ENCODE data around the gene STX17. TPM values are rescaled to one million over a fixed set of nuclear protein-coding genes. Genes with fewer than 3 reads are reported as not detected.
A peak's percentile ranks its signal among the peaks of the same experiment; 100 is the strongest.
"Not testable (repeated sequence)": the region's sequence is repeated elsewhere in the genome, so short reads cannot be mapped to it uniquely, and the experiment has no call there.

Gene STX17
- total RNA-seq (10 to 100 TPM; 20.9 to 27.9 (median 22.1) TPM), polyA plus RNA-seq (1 to 10 TPM; 4.0 to 7.3 TPM)

DNA sequence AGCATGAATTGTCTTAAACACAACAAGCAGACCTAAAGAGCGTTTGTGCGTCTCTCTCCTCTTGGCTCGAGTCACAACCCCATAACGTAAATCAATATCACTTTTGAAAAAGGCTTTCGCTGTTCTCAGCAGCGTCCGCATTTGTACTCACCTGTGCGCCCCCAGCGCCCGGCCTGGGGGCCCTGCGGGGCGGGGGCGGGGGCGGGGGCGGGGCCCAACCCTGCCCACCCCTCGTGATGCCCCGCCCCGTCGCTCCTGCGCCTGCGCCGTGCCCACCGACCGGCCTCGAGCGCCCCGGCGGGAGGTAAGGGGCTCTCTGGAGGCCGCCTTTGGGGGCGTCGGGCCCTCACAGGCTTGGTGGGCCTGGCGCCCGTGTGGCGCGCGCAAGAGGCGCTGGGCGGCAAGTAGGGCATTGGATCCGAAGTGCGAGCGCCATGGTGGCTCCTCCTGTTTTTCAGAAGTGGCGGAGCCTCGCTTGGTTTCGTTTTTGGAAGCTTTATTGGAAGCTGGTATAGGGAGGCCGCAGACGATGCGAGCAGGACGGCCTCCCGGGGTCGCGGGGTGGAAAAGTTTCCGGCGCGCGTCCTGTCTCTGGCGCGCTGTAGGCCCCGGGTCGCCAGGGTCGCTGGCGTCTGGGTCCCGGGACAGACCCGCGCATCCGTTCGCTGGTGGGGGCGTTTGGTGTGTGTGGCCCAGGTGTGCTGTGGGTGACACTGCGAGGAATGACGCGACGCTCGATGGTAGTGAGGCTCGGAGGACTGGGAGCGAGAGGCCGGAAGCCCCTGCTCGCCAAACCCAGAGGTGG, at the start of gene STX17:
TSS of gene STX17 (plus strand) at position 252 of the 805 bp plus-strand sequence. CDS start 8,586 bp downstream, outside the sequence.
- no peak for FAIRE-seq
- DNase-seq: peak; percentile 67 to 94 (median 82)
- H3K27me3 ChIP-seq: no peaks in the 10 kb centered on the region
- intact Hi-C loops (cut with DNase I): loop anchor here in 1 of 3 donors (10.0 kb wide), 1 partner anchor 58 kb away; no protein-coding TSS in a partner anchor
- no peak for TF ChIP-seq CTCF (IDR thresholded peaks at IDR 0.05)
- peak; percentile 94 to 98 (median 95) for ATAC-seq
- peak within 1 kb of the TSS; percentile 81 to 92 (median 88) for H3K4me3 ChIP-seq
- H3K27ac ChIP-seq: peak within 1 kb of the TSS; percentile 97 to 99 (median 98)
- H3K4me1 ChIP-seq: peaks cover 6 to 13% (median 6%) of the 10 kb centered on the region in 3 donors
- no peaks in the 10 kb centered on the region for H3K9me3 ChIP-seq
- H3K36me3 ChIP-seq: no peaks in the 10 kb centered on the region
- WGBS, 2 donors: 0 to 1% methylated on average over 73 to 76 of the region's 76 CpGs

- DNase-seq; H3K4me1 ChIP-seq; FAIRE-seq; H3K9me3 ChIP-seq; H3K27me3 ChIP-seq; ATAC-seq; intact Hi-C loops (cut with DNase I); H3K36me3 ChIP-seq; H3K4me3 ChIP-seq; H3K27ac ChIP-seq: not testable (repeated sequence)
- 96 to 99% methylated on average over 3 of the region's 3 CpGs for WGBS, 2 donors
Measured at GRCh38 chr9:99857576-99857975, 48.9 kb upstream of the STX17 start.

DNA sequence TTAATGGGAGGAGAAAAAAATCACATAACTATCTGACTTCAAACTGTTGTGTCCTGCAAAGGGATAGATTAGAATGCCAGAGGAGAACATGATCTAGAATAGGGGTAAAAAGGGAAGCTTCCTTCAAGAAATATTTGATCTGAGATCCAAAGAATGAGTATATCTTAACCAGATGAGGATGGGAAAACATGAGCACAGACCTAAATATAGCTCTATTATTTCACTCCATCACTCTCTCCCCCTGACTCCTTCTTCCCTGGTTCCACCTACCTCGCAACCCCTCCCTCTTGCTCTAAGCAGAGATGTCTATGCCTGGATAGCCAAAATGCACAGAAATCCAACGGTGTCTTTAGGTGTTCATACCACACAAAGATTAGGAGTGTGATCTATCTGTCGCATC, 48.4 kb upstream of the STX17 start:
- H3K36me3 ChIP-seq: no peaks in the 10 kb centered on the region
- TF ChIP-seq CTCF (IDR thresholded peaks at IDR 0.05): no peak
- intact Hi-C loops (cut with DNase I): no loop called here
- no peaks in the 10 kb centered on the region for H3K9me3 ChIP-seq
- H3K4me3 ChIP-seq: no peak overlapping the region
- FAIRE-seq (no peak), ATAC-seq (no peak), DNase-seq (no peak)
- no peaks in the 10 kb centered on the region for H3K27me3 ChIP-seq
- 81 to 92% methylated on average over 3 of the region's 3 CpGs for WGBS, 2 donors
- no peak overlapping the region for H3K27ac ChIP-seq
- H3K4me1 ChIP-seq: no peaks in the 10 kb centered on the region

DNA sequence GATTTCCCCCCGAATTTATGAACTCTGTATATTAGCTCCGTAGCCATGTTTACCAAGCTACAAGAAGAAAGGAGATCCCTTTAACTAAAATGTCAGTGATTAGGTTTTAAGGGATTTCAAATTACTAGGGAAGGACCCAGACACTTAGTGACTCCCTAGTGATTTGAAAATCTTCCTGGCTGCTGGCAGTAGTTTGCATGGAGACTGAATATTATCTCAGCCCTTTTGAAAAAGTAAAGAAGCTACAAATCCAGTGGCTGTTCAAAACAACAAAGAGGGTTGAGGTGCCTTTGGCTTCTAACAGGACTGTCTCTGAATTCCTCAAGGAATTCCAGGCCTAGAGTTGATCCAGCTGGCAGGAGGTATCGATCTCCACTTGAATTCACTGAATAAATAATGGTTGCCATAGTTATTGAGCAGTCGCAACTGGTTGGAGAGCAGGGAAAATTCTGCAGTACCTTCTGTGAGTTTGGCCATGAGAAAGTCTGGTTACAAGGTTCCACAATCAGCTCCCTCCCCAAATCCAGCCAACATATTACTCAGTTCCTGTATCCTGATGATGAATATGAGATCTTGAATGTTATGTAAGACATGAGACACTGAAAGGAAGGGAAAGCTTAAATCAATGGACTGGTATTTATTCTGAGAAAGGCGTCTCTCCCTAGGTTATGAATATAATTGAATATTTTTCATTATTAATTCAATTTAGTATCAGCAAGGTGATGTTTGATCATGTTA, 47.0 kb upstream of the STX17 start:
- Histone ChIP-seq H3K36me3 (no peaks in the 10 kb centered on the region), H3K4me3 (no peak overlapping the region), H3K27me3 (no peaks in the 10 kb centered on the region), H3K27ac (no peak overlapping the region), H3K4me1 (no peaks in the 10 kb centered on the region), H3K9me3 (no peaks in the 10 kb centered on the region)
- ATAC-seq: peak in 1 of 4 donors; percentile 69
- no peak for DNase-seq
- 51 to 56% methylated on average over 5 of the region's 5 CpGs for WGBS, 2 donors
- no peak for FAIRE-seq
- no peak for TF ChIP-seq CTCF (IDR thresholded peaks at IDR 0.05)
- intact Hi-C loops (cut with DNase I): no loop called here

GRCh38 chr9:99860266-99860665, 46.2 kb upstream of the STX17 start:
- FAIRE-seq (peak; percentile 43), ATAC-seq (no peak), DNase-seq (no peak)
- intact Hi-C loops (cut with DNase I): no loop called here
- TF ChIP-seq CTCF (IDR thresholded peaks at IDR 0.05): no peak
- no peak overlapping the region for H3K27ac ChIP-seq
- no peaks in the 10 kb centered on the region for H3K36me3 ChIP-seq
- H3K27me3 ChIP-seq: no peaks in the 10 kb centered on the region
- H3K4me1 ChIP-seq: no peaks in the 10 kb centered on the region
- no peaks in the 10 kb centered on the region for H3K9me3 ChIP-seq
- H3K4me3 ChIP-seq: no peak overlapping the region
- 65 to 77% methylated on average over 1 of the region's 1 CpG for WGBS, 2 donors

Data from pancreas (tissue), 10 donors.